ENCODE results near the gene PPFIA2. TPM values are rescaled to one million over a fixed set of nuclear protein-coding genes. Genes with fewer than 3 reads are reported as not detected.

The PPFIA2 gene
- total RNA-seq, 6 experiments from 2014 or later = 0.12 to 1.2 (median 0.56) TPM; not detected in 2

- H3K4me3 ChIP-seq = no peak overlapping the region
- H3K27ac ChIP-seq = no peak overlapping the region
- no peaks in the 10 kb centered on the region for H3K4me1 ChIP-seq
- H3K9me3 ChIP-seq = no peaks in the 10 kb centered on the region
- no peaks in the 10 kb centered on the region for H3K36me3 ChIP-seq
- no peak for ATAC-seq
- no peaks in the 10 kb centered on the region for H3K27me3 ChIP-seq
- DNase-seq = no peak
- intact Hi-C loops (cut with DNase I) = no loop called here
- TF ChIP-seq CTCF (IDR thresholded peaks at IDR 0.05) (no peak), POLR2A (IDR thresholded peaks at IDR 0.05) (no peak)
Measured at GRCh38 chr12:81327425-81327824, 431.7 kb downstream of the PPFIA2 start.

- ATAC-seq (no peak), DNase-seq (no peak)
- H3K27ac ChIP-seq = no peak overlapping the region
- H3K4me3 ChIP-seq = no peak overlapping the region
- H3K36me3 ChIP-seq = no peaks in the 10 kb centered on the region
- no peaks in the 10 kb centered on the region for H3K4me1 ChIP-seq
- H3K27me3 ChIP-seq = no peaks in the 10 kb centered on the region
- TF ChIP-seq POLR2A (IDR thresholded peaks at IDR 0.05) = no peak
- TF ChIP-seq CTCF (IDR thresholded peaks at IDR 0.05) = no peak
- intact Hi-C loops (cut with DNase I) = no loop called here
- no peaks in the 10 kb centered on the region for H3K9me3 ChIP-seq
Measured at GRCh38 chr12:81325086-81325485, 434.1 kb downstream of the PPFIA2 start.

GRCh38 chr12:81314903-81315531 lies 444.1 kb downstream of the PPFIA2 start:
- TF ChIP-seq CTCF (IDR thresholded peaks at IDR 0.05) (no peak), POLR2A (IDR thresholded peaks at IDR 0.05) (no peak)
- 50% methylated on average over 2 of the region's 2 CpGs for WGBS (ENCODE audit: insufficient coverage, low coverage, low lambda C conversion rate, missing lambda C conversion rate)
- H3K4me3 ChIP-seq = no peak overlapping the region
- DNase-seq (no peak), ATAC-seq (no peak)
- H3K36me3 ChIP-seq = no peaks in the 10 kb centered on the region
- no peaks in the 10 kb centered on the region for H3K27me3 ChIP-seq
- no peak overlapping the region for H3K27ac ChIP-seq
- H3K9me3 ChIP-seq = no peaks in the 10 kb centered on the region
- H3K4me1 ChIP-seq = no peaks in the 10 kb centered on the region
- intact Hi-C loops (cut with DNase I) = no loop called here

GRCh38 chr12:81303935-81304334 lies 455.2 kb downstream of the PPFIA2 start:
- Histone ChIP-seq H3K27me3 (no peaks in the 10 kb centered on the region), H3K4me1 (no peaks in the 10 kb centered on the region), H3K4me3 (no peak overlapping the region), H3K27ac (no peak overlapping the region), H3K9me3 (no peaks in the 10 kb centered on the region), H3K36me3 (no peaks in the 10 kb centered on the region)
- intact Hi-C loops (cut with DNase I) = no loop called here
- 79% methylated on average over 3 of the region's 3 CpGs for WGBS (ENCODE audit: insufficient coverage, low coverage, low lambda C conversion rate, missing lambda C conversion rate)
- TF ChIP-seq CTCF (IDR thresholded peaks at IDR 0.05) (no peak), POLR2A (IDR thresholded peaks at IDR 0.05) (no peak)
- no peak for DNase-seq
- no peak for ATAC-seq

GRCh38 chr12:81300454-81300853 lies 458.7 kb downstream of the PPFIA2 start:
- intact Hi-C loops (cut with DNase I) = no loop called here
- TF ChIP-seq CTCF (IDR thresholded peaks at IDR 0.05) (no peak), POLR2A (IDR thresholded peaks at IDR 0.05) (no peak)
- no peaks in the 10 kb centered on the region for H3K4me1 ChIP-seq
- ATAC-seq (no peak), DNase-seq (no peak)
- no peak overlapping the region for H3K4me3 ChIP-seq
- WGBS (ENCODE audit: insufficient coverage, low coverage, low lambda C conversion rate, missing lambda C conversion rate) = 27% methylated on average over 2 of the region's 2 CpGs
- no peaks in the 10 kb centered on the region for H3K9me3 ChIP-seq
- no peak overlapping the region for H3K27ac ChIP-seq
- H3K27me3 ChIP-seq = no peaks in the 10 kb centered on the region
- no peaks in the 10 kb centered on the region for H3K36me3 ChIP-seq
